Middle frontal gyrus (tissue), 1 donor: ENCODE data around the gene STX19.

Experiments
- DNase-seq: peaks from one replicate; pipeline ENCODE4 v3.0.0-alpha.2; 2015; ENCODE audit warnings: low spot score; ENCODE audit errors: extremely low spot score

Gene STX19

GRCh38 chr3:94036909-94037507 is 8.6 kb upstream of the STX19 start:
- DNase-seq = no peak

- DNase-seq = no peak
Observed at GRCh38 chr3:94026623-94027022, 1.8 kb downstream of the STX19 start.

GRCh38 chr3:94024385-94024784 is 4.0 kb downstream of the STX19 start:
- DNase-seq = no peak

- DNase-seq = no peak
Observed at GRCh38 chr3:94020293-94020692, 8.1 kb downstream of the STX19 start.

GRCh38 chr3:94019659-94020058 is 8.7 kb downstream of the STX19 start:
- DNase-seq = no peak

GRCh38 chr3:94015025-94015424 is 13.4 kb downstream of the STX19 start:
- no peak for DNase-seq

- no peak for DNase-seq
Observed at GRCh38 chr3:94012185-94012584, 16.2 kb downstream of the STX19 start.

GRCh38 chr3:94011233-94011711 is 17.1 kb downstream of the STX19 start:
- DNase-seq = no peak

GRCh38 chr3:94009608-94010007 is 18.8 kb downstream of the STX19 start:
- DNase-seq = no peak

- DNase-seq = no peak
Observed at GRCh38 chr3:94008253-94008652, 20.1 kb downstream of the STX19 start.

GRCh38 chr3:94004301-94004910 is 24.0 kb downstream of the STX19 start:
- no peak for DNase-seq

GRCh38 chr3:94001827-94002495 is 26.4 kb downstream of the STX19 start:
- no peak for DNase-seq

GRCh38 chr3:94001191-94001590 is 27.2 kb downstream of the STX19 start:
- DNase-seq = no peak

- no peak for DNase-seq
Observed at GRCh38 chr3:93994056-93994455, 34.3 kb downstream of the STX19 start.

- DNase-seq = no peak
Observed at GRCh38 chr3:93992207-93992606, 36.2 kb downstream of the STX19 start.

GRCh38 chr3:93991631-93992030 is 36.8 kb downstream of the STX19 start:
- DNase-seq = no peak

- no peak for DNase-seq
Observed at GRCh38 chr3:93989241-93989640, 39.2 kb downstream of the STX19 start.

- DNase-seq = no peak
Observed at GRCh38 chr3:93988764-93989163, 39.6 kb downstream of the STX19 start.

GRCh38 chr3:93988283-93988682 is 40.1 kb downstream of the STX19 start:
- DNase-seq = no peak

GRCh38 chr3:93984618-93985017 is 43.8 kb downstream of the STX19 start:
- DNase-seq = no peak

- no peak for DNase-seq
Observed at GRCh38 chr3:93983408-93983807, 45.0 kb downstream of the STX19 start.

GRCh38 chr3:93981649-93982048 is 46.7 kb downstream of the STX19 start:
- no peak for DNase-seq
